ENCODE data around the gene AFAP1L1.

DNA sequence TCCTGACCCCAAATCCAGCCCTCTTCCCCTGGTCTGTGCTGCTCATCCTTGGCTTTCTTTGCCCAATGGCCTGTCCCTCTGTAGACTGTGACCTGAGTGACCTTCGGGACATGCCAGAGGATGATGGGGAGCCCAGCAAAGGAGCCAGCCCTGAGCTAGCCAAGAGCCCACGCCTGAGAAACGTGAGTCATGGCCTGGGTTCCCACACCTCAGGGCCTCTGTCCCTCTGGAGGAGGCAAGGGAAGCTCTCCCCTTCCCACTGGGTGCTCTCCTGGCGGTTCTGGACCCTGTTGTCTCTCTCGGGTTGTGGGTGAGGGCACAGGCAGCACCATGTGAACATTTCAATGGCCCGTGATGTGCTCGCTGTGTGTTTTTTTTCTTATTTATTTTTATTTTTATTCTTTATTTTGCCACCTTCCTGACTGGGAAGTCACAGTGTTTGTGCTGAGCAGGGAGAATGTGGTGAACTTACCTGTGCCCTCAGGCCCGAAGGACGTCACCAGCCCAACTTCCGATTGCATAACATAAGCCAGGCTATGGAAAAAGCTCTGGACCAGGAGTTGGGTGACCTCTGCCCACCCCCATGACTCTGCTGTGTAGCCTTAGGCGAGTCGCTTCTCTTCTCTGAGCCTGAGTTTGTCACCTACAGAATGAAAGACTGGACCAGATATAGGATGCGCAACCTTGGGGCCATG lies 29.5 kb downstream of the AFAP1L1 start:
- no peak for TF ChIP-seq POLR2A (IDR thresholded peaks at IDR 0.05)
- TF ChIP-seq, protein P1, sequence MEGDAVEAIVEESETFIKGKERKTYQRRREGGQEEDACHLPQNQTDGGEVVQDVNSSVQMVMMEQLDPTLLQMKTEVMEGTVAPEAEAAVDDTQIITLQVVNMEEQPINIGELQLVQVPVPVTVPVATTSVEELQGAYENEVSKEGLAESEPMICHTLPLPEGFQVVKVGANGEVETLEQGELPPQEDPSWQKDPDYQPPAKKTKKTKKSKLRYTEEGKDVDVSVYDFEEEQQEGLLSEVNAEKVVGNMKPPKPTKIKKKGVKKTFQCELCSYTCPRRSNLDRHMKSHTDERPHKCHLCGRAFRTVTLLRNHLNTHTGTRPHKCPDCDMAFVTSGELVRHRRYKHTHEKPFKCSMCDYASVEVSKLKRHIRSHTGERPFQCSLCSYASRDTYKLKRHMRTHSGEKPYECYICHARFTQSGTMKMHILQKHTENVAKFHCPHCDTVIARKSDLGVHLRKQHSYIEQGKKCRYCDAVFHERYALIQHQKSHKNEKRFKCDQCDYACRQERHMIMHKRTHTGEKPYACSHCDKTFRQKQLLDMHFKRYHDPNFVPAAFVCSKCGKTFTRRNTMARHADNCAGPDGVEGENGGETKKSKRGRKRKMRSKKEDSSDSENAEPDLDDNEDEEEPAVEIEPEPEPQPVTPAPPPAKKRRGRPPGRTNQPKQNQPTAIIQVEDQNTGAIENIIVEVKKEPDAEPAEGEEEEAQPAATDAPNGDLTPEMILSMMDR (IDR thresholded peaks at IDR 0.05) = no peak
- TF ChIP-seq EP300 (IDR thresholded peaks at IDR 0.05) = no peak
- no peak for TF ChIP-seq POLR2AphosphoS5 (IDR thresholded peaks at IDR 0.05)
